ENCODE results near the gene MNX1.

Gene MNX1

GRCh38 chr7:157009778-157010587 lies 480 bp downstream of the MNX1 start:
- TF ChIP-seq CTCF (IDR thresholded peaks at IDR 0.05; ENCODE audit: low read depth, low read length, missing control alignments) = no peak
- peak overlapping the region; percentile 67 for H3K4me3 ChIP-seq (ENCODE audit: low read depth, low read length)
- DNase-seq (ENCODE audit: low read depth) = no peak

- peak overlapping the region; percentile 45 for H3K4me3 ChIP-seq (ENCODE audit: low read depth, low read length)
- TF ChIP-seq CTCF (IDR thresholded peaks at IDR 0.05; ENCODE audit: low read depth, low read length, missing control alignments) = no peak
- no peak for DNase-seq (ENCODE audit: low read depth)
These were observed 1.2 kb downstream of the MNX1 start for GRCh38 chr7:157009170-157009777.

GRCh38 chr7:157008206-157009169 lies 2.0 kb downstream of the MNX1 start:
- no peak for DNase-seq (ENCODE audit: low read depth)
- no peak overlapping the region for H3K4me3 ChIP-seq (ENCODE audit: low read depth, low read length)

GRCh38 chr7:157007470-157008066 lies 2.9 kb downstream of the MNX1 start:
- no peak for TF ChIP-seq CTCF (IDR thresholded peaks at IDR 0.05; ENCODE audit: low read depth, low read length, missing control alignments)
- no peak for DNase-seq (ENCODE audit: low read depth)
- no peak overlapping the region for H3K4me3 ChIP-seq (ENCODE audit: low read depth, low read length)

More at GRCh38 chr7:157008206-157009169, 2.0 kb downstream of the MNX1 start:
- TF ChIP-seq CTCF (IDR thresholded peaks at IDR 0.05; ENCODE audit: low read depth, low read length, missing control alignments) = no peak

GRCh38 chr7:157006829-157007469 lies 3.5 kb downstream of the MNX1 start:
- TF ChIP-seq CTCF (IDR thresholded peaks at IDR 0.05; ENCODE audit: low read depth, low read length, missing control alignments) = no peak
- DNase-seq (ENCODE audit: low read depth) = no peak
- no peak overlapping the region for H3K4me3 ChIP-seq (ENCODE audit: low read depth, low read length)

- no peak for DNase-seq (ENCODE audit: low read depth)
- no peak for TF ChIP-seq CTCF (IDR thresholded peaks at IDR 0.05; ENCODE audit: low read depth, low read length, missing control alignments)
- no peak overlapping the region for H3K4me3 ChIP-seq (ENCODE audit: low read depth, low read length)
These were observed 4.2 kb downstream of the MNX1 start for GRCh38 chr7:157006205-157006747.
